GM19351 (cell line): ENCODE results near the gene C17orf75.
"Not testable (repeated sequence)": the region's sequence is repeated elsewhere in the genome, so short reads cannot be mapped to it uniquely, and the experiment has no call there.

ENCODE experiments used
- ATAC-seq: cut with Tn5 transposase; IDR thresholded peaks from one replicate; pipeline ENCODE4 v1.9.1; 2021; ENCODE audit warnings: mild to moderate bottlenecking, moderate library complexity; ENCODE audit not compliant: unreplicated experiment

The C17orf75 gene

GRCh38 chr17:32341857-32342602 is at the start of gene C17orf75:
C17orf75 (minus strand) TSS chr17:32342173; CDS start chr17:32342139, 34 bp downstream.
- peak; percentile 82 for ATAC-seq

GRCh38 chr17:32388613-32389459 is 46.9 kb upstream of the C17orf75 start:
- ATAC-seq: no peak

- ATAC-seq: not testable (repeated sequence)
Measured at GRCh38 chr17:32388128-32388527, 46.2 kb upstream of the C17orf75 start.

GRCh38 chr17:32386844-32387243 is 44.9 kb upstream of the C17orf75 start:
- no peak for ATAC-seq

- ATAC-seq: no peak
Measured at GRCh38 chr17:32385971-32386370, 44.0 kb upstream of the C17orf75 start.

- ATAC-seq: no peak
Measured at GRCh38 chr17:32385121-32385520, 43.1 kb upstream of the C17orf75 start.

- no peak for ATAC-seq
Measured at GRCh38 chr17:32383926-32384434, 42.0 kb upstream of the C17orf75 start.

GRCh38 chr17:32382526-32383223 is 40.7 kb upstream of the C17orf75 start:
- no peak for ATAC-seq

GRCh38 chr17:32370426-32370825 is 28.5 kb upstream of the C17orf75 start:
- ATAC-seq: no peak

- no peak for ATAC-seq
Measured at GRCh38 chr17:32361270-32361669, 19.3 kb upstream of the C17orf75 start.

GRCh38 chr17:32357615-32358014 is 15.6 kb upstream of the C17orf75 start:
- ATAC-seq: no peak

GRCh38 chr17:32356750-32357149 is 14.8 kb upstream of the C17orf75 start:
- no peak for ATAC-seq

GRCh38 chr17:32356378-32356743 is 14.4 kb upstream of the C17orf75 start:
- no peak for ATAC-seq

GRCh38 chr17:32355649-32356377 is 13.8 kb upstream of the C17orf75 start:
- ATAC-seq: no peak

GRCh38 chr17:32352734-32353133 is 10.8 kb upstream of the C17orf75 start:
- not testable (repeated sequence) for ATAC-seq

GRCh38 chr17:32350666-32351418 is 8.9 kb upstream of the C17orf75 start:
- peak; percentile 28 for ATAC-seq

GRCh38 chr17:32349854-32350665 is 8.1 kb upstream of the C17orf75 start, which contains the start of gene ZNF207:
ZNF207 (plus strand) TSS chr17:32350157; CDS start chr17:32350286, 129 bp downstream.
- peak; percentile 91 for ATAC-seq

- ATAC-seq: no peak
Measured at GRCh38 chr17:32349503-32349853, 7.5 kb upstream of the C17orf75 start.

GRCh38 chr17:32348483-32348800 is 6.5 kb upstream of the C17orf75 start:
- no peak for ATAC-seq
